ENCODE data around the gene NUTM1.
"Not testable (repeated sequence)": the region's sequence is repeated elsewhere in the genome, so short reads cannot be mapped to it uniquely, and the experiment has no call there.

DNA sequence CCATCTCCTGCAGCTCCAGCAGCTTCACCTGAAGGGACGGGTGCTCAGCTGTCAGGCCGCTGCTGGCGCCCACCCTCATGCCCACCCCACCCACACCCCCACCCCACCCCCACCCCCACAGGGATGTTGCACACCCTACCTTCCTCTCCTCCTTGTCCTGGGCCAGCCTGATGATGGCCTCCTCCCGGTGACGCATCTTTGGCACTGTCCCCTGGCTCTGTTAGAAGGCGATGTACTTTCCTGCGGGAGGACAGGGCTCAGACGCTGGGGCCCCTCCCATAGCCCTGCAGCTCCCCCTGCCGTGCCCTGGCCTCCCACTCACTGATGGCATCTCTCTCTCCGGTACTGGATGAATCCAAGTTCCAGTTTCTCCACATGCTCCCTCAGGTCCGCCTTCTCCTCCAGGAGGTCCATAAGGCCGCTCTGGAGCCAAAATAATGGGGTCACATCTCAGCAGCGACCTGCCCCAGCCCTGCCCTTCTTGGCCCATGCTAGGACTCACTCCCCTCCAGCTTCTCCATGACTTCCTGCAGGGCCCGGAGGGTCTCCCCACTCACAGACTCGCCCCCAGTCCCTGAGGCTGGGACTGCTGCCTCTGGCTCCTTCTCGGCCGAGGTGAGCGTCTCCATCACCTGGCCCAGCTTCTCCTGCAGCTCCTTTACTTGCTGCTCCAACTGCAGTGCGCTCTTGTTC is 38.9 kb downstream of the NUTM1 start:
- TF ChIP-seq TEAD4 (IDR thresholded peaks at IDR 0.05; ENCODE audit: borderline replicate concordance, insufficient read depth); GABPA (IDR thresholded peaks at IDR 0.05; ENCODE audit: low read depth); POLR2AphosphoS5 (IDR thresholded peaks at IDR 0.05; ENCODE audit: low read depth, low read length); EP300 (IDR thresholded peaks at IDR 0.05; ENCODE audit: borderline replicate concordance in 1 of 2, low read depth in 1 of 2, low read length in 1 of 2); MXI1 (IDR thresholded peaks at IDR 0.05; ENCODE audit: low read depth, low read length); JUND (IDR thresholded peaks at IDR 0.05); RFX5 (IDR thresholded peaks at IDR 0.05; ENCODE audit: low read length): not testable (repeated sequence)
- TF ChIP-seq, protein P1, sequence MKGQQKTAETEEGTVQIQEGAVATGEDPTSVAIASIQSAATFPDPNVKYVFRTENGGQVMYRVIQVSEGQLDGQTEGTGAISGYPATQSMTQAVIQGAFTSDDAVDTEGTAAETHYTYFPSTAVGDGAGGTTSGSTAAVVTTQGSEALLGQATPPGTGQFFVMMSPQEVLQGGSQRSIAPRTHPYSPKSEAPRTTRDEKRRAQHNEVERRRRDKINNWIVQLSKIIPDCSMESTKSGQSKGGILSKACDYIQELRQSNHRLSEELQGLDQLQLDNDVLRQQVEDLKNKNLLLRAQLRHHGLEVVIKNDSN (IDR thresholded peaks at IDR 0.05; ENCODE audit: borderline replicate concordance, low read depth) = not testable (repeated sequence)
- TF ChIP-seq, protein P2, sequence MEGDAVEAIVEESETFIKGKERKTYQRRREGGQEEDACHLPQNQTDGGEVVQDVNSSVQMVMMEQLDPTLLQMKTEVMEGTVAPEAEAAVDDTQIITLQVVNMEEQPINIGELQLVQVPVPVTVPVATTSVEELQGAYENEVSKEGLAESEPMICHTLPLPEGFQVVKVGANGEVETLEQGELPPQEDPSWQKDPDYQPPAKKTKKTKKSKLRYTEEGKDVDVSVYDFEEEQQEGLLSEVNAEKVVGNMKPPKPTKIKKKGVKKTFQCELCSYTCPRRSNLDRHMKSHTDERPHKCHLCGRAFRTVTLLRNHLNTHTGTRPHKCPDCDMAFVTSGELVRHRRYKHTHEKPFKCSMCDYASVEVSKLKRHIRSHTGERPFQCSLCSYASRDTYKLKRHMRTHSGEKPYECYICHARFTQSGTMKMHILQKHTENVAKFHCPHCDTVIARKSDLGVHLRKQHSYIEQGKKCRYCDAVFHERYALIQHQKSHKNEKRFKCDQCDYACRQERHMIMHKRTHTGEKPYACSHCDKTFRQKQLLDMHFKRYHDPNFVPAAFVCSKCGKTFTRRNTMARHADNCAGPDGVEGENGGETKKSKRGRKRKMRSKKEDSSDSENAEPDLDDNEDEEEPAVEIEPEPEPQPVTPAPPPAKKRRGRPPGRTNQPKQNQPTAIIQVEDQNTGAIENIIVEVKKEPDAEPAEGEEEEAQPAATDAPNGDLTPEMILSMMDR (IDR thresholded peaks at IDR 0.05) = not testable (repeated sequence)
- TF ChIP-seq, protein P3, sequence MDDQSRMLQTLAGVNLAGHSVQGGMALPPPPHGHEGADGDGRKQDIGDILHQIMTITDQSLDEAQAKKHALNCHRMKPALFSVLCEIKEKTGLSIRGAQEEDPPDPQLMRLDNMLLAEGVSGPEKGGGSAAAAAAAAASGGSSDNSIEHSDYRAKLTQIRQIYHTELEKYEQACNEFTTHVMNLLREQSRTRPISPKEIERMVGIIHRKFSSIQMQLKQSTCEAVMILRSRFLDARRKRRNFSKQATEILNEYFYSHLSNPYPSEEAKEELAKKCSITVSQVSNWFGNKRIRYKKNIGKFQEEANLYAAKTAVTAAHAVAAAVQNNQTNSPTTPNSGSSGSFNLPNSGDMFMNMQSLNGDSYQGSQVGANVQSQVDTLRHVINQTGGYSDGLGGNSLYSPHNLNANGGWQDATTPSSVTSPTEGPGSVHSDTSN (IDR thresholded peaks at IDR 0.05) = not testable (repeated sequence)

All from SK-N-SH (cell line).